Left renal cortex interstitium (tissue), 4 donors: ENCODE measurements around the gene CD99. TPM values are rescaled to one million over a fixed set of nuclear protein-coding genes. Genes with fewer than 3 reads are reported as not detected.
"Not testable (repeated sequence)": the region's sequence is repeated elsewhere in the genome, so short reads cannot be mapped to it uniquely, and the experiment has no call there.

Experiments used
- DNase-seq, 4 donors: peaks; one replicate each; pipeline ENCODE4 v3.0.0-alpha.2; 2013; ENCODE audit warnings: low read depth in 4 of 4, low spot score in 2 of 4, missing footprints in 1 of 4
- polyA plus RNA-seq, 4 donors: library from polyadenylated mRNA; unstranded; fragments of 120-200 nt; gene quantifications; one replicate each; pipeline ENCODE4 v1.2.1, GENCODE V29; 2013; ENCODE audit not compliant: insufficient read length in 4 of 4

CD99 gene
- polyA plus RNA-seq, 4 donors: 201 to 291 (median 209) TPM

DNA sequence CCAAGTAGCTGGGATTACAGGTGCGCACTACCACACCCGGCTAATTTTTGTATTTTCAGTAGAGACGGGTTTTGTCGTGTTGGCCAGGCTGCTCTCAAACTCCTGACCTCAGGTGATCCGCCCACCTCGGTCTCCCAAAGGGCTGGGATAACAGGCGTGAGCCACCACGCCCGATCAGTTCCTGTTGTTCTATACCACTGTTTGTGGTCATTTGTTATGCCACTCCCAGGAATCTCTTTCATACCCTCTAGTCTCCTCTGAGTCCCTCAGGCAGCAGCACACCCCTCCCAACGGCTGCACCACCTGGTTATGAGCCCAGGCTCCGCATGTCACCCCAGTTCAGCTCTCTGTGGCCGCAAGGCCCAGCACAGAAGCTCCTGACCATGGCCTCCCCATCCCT lies 17.5 kb upstream of the CD99 start:
- no peak for DNase-seq

DNA sequence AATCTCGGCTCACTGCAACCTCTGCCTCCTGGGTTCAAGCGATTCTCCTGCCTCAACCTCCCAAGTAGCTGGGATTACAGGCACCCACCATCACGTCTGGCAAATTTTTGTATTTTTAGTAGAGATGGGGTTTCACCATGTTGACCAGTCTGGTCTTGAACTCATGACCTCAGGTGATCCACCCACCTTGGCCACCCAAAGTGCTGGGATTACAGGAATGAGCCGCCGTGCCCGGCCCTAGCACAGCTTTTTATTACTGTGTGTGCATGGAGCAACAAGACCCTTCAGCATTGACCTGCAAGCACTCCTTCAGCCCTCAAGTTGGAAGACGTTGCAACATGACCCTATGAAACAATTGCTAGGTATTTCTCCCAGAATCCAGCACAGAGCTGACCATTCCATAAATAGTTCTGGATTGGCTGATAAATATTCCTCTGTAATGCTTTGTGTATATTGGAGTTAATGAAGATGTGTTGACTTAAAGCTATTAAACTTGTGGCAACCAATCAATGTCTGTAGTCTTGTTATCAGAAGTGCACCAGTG lies 15.4 kb upstream of the CD99 start:
- not testable (repeated sequence) for DNase-seq

DNA sequence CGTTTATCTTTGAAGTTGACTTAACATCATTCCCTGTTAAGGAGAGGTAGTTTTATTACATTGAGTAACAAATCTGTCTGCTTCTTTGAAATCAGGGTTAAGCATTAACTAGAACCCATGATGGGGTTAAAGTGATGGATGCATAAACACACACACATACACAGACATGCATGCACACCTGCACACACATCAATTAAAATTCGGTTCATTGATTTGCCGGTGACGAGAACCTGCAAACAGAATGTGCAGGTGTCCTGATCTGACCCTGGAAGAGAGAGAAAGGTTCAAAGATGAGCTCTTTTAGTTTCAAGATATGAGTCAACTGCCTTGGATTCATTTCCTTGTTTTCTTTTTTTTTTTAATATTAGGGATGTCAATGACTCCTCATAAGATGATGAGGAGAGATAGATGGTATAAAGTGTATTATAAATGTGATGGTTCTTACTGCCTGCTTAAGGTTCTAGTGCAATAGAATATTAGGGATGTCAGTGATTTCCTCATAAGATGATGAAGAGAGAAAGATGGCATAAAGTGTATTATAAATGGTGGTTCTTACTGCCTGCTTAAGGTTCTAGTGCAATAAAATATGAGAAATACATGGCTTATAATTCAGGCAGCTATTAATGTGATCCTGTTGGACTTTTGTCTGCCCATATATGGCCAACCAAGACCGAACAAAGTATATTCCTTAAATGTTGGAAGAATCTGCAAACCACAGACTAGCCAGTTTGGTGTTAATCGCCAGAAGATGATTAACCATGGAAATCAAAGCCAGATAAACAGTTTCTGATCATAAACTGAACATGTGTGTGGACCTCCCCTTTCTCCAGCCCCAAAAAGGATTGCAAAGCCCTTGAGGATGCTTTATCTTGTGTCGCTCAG lies 14.1 kb upstream of the CD99 start:
- DNase-seq: no peak

DNA sequence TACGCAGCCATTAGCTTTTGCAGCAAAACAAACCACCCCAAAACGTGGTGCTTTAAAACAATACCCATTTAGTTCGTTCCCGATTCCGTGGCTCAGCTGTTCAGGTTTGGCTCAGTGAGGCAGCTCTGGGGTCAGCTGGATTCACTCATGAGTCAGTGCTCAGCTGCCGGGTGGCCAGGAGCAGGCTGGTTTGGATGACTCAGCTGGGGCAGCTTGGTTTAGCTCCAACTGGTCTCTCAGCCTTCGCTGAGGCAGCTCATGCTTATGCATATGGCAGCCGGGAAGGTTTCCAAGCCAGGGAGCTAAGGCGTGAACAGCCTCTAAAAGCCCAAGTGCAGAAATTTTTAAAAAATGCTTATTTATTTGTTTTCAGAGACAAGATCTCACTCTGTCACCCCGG lies 13.3 kb upstream of the CD99 start:
- DNase-seq: no peak

DNA sequence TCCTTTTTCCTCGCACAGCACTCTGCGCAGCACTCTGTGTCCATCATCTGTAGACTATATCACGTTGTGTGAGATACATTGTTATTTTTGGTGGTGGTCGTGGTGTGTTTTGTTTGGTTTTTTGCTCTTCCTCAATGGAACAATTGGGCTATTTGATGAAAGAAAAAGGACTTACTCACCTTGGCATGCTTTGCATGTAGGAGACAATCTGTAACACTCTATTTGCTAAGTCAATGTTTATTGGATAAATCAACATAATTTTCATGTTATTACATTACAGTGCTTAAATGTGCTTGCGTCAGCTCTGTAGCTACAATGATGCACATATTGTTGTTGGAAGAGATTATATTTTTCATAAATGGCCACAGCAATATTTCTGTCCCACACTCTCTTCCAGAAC lies 12.5 kb upstream of the CD99 start:
- no peak for DNase-seq

DNA sequence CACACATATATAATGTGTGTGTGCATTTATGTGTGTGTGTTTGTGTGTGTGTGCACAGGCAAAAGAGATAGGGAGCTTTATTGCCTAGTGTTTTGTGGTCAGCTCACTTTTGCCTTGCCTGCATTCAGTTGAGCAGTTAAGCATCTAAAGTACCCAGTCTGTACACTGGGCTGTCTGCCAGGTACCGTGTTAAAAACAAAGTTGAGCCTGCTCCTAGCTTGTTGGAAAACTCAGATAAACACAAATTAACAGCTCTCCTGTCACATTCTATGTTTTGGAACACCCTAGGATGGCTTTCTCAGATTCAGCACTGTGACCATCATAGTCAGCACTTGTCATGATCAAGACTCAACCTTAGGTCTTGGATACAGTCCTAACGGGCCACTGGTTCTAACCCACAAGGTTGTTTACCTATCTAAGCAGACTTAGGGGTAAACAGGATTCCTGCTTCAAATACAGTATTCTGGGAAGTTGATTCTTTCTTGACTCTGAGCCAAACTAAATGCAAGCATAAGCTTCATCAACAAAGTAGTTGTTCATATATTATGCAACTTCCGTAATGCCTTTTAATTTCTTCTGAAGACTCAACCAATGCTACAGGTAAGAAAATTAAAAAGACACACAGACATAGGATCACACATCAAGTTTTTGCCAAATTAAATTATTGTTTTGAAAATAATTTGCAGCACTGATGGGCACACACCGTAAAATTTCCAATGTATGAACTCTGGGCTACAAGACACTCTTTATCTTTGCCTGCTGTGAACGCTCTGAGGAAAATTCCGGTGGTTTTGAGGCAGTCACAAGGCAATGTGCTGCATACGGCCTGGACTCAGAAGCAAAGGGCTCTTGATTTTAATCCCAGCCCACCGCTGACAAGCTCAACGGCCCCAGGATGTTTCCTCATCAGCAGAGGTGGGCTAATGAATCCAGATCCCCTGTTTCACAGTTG lies 11.3 kb upstream of the CD99 start:
- peak in 1 of 4 donors; percentile 11 for DNase-seq

DNA sequence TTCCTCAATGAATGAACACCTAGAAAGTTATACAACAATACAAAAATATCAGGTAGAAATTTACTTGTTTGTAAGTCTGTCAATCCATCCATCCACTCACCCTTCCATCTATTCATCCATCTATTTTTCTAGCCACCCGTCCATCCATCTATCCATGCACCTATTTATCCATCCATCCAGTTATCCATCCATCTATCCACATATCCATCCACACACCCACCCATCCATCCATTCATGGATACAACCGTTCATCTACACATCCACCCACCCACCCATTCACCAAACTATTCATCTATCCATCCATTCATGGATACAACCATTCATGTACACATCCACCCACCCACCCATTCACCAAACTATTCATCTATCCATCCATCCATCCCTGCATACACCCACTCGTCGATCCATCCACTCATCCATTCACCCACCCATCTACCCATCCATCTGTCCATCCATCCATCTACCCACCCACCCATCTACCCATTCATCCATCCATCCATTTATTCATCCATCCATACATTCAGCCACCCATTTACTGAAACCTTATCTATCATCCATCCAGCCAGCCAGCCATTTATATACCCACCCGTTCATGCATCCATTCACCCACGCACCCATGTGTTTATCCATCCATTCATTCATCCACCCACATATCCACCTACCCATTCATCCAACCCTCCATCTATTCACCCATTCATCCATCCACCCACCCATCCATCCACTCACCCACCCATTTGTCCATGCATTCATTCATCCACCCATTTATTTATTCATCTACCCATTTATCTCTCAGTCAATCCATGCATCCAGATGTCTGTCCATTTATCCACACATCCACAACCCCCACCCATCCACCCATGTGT lies 10.4 kb upstream of the CD99 start:
- no peak for DNase-seq

DNA sequence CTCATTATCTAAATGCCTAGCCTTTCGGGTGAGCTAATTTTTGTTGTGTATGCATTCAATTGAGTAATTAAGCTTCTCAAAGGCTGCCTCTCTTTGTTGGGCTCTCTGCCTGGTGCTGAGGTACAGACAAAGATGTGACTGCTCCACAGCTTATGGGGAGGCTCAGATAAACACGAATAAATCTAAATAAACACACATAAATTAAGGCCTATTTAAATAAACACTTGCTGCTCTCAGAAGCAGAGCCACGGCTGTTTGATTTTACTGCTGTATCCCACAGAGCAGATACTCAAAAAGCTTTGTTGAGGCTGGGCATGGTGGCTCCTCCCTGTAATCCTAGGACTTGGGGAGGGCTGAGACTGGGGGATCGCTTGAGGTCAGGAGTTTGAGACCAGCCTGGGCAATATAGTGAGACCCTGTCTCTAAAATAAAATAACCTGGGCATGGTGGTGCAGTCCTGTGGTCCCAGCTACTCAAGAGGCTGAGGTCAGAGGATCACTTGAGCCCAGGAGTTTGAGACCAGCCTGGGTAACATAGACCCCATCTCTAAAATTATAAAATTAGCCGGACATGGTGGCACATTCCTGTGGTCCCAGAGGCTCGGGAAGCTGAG lies 8.4 kb upstream of the CD99 start:
- no peak for DNase-seq

DNA sequence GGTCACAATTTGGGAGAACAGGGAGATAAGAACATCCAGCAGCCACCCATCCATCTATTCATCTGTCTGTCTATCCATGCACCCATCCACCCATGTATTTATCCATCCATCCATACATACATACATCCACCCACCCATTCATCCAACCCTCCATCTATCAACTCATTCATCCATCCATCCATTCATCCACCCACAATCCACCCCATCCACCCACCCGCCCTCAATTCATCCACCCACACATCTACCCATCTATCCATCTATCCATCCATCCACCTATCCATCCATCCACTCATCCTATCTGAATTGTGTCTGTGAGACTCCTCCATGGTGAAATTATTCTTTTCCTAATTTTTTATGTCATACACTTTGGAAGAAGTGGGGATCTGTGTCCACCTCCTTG lies 6.8 kb upstream of the CD99 start:
- no peak for DNase-seq

DNA sequence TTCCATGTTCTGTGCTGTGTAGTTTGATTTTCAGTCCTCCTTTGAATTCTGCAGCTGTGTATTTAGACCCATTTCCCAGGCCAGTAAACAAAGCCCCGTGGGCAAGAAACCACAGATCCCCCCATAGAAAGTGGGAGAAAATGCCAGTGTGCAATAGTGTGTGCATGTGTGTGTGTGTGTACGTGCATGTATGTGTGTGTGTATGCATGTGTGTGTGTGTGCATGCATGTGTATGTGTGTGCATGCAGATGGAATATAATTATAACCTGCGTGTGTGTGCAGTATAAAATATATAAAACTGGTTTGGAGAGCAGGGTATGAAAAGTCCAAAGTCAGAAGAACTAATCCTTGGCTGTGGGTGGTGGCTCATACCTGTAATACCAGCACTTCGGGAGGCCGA lies 5.2 kb upstream of the CD99 start:
- no peak for DNase-seq

DNA sequence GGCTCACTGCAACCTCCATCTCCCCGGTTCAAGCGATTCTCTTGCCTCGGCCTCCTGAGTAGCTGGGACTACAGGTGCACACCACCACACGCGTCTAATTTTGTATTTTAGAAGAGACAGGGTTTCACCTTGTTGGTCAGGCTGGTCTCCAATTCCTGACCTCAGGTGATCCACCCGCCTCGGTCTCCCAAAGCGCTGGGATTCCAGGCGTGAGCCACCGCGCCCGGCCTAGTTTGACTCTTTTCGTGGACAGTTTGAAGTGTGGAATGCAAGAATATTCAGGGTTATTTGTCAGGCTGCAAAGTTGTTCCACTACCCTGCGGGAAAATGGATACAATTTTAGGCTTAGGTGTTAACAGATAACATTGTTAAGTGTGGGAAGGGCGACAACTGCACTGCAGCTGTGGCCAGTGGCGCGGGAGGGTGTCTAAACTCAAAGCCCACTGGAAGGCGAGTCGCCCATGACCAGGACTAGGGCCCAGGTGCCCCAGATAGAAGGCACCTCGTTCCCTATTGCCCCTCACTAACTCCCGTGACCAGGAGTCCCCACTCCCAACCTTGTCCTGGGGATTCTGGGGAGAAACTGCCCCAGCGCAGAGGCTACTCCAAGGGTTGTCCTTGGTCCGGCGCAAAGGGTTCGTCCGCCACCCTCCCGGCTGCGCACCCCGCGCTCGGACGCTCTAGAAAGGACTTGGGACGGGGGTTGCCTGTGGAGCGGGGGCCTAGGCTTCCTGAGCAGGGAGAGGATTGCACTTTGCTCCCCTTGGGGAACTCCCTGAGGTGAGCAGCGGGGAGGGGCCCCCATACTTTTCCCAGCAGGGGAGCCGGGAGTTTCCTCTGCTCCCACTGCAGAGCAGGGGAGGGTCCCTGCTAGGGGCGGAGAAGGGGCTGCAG lies 1.1 kb upstream of the CD99 start:
- DNase-seq: no peak

DNA sequence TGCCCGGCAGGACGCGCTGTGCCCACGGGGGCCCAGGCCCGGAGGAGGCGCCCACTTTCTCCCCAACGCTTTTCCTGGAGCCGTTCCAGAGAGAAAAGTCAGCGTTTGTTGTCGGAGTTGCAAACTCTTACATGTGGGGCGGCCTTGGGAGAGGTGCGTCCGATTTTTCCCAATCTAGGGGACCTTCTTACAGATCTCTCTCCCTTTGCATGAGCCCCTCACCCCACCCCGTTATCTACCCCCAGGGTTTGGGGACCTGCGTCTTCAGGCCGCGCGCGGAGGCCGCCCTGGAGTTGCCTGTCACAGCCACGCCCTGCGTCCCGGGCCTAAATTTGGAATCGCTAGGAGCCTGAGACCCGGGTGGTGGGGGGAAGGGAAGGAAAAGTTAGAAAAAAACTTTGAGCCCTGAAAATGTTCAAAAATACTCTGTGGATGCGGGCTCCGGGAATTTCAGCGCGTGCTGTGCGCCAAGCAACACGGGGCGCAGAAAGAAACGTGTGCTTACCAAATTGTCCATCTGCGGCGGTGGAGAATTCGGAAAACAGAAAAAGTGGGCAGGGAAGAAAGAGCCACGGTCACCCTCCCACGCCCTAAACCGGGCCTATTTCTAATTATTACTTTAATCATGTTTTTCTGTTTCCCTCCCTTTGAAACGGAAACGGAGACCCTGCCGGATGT lies 587 bp downstream of the CD99 start:
- DNase-seq: peak in 3 of 4 donors; percentile 45 to 59 (median 47)

DNA sequence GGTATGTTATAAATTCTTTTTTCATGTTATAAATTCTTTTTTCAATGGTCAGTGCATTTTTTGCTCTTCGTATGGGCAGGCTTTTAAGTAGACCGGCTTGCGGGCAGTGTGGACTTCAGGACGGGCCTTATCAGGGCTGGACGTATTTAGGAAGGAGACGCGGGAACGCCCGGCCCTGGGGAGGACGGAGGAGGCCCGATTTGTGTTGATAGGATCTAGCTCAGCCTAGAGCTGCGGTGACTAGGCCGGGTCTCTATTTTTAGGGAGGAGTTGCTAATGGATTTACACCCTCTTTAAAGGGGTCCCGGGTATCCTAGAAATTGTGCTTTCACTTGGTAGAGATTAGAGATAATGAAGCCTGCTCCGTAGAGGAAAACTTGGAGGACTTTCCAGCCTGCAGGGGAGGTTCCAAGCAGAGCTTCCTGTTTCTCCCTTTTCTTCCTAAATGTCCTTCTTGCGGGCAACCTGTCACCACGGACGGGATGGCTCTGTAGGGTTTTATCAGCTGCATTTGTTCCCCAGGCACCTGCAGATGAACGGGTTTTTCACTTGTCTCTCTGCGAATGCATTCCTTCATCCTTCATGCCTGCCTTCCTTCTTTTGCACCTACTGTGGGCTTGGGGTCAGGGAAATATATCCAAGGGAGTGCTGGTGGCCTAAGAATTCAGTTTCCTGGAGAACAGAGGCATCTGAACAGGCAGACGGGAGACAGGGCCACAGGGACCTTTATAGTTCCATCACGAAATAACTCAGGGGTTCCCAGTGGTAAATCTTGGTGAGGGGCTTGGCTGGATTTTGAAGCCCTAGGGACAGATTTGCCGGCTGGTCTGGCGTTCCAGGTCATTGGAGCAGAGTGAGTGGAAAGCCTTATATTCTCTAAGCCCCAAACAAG lies 1.4 kb downstream of the CD99 start:
- no peak for DNase-seq

DNA sequence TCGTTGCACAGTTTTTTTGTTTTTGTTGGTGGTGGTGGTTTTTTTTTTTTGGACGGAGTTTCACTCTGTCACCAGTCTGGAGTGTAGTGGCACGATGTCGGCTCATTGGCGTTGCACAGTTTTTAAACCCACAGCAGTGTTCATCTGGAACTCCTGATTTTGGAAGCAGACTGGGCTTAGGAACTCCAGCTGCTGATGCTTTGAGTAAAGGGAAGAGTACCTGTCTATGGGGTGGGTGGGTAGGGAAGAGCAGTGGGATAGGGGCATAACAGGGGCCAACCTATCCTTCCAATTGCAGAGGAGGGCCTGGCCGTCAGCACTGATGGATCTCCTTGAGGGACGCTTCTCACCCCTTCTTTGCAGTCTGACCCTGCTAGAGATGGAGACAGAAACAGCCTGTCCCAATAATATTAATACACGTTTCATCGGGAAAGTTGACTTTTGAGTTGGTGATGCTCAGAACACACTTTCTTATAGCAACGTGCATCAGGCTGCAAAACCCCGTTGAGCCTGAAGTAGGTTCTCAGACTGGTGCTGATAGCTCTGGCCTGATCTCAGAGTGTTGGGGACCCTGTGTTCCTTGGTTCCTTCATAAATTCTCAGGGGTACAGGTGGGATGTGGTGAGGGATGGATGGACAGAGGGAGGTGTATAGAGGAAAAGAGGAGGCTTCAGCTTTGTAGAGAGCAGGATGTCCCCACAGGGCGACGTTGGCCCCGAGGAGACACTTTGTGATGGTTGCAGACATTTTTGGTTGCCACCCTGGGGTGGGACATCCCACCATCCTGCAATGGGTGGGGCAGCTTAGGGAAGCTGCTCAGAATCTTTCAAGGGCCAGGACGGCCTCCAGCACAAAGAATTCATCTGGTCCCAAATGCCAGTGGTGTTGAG lies 2.3 kb downstream of the CD99 start:
- DNase-seq: no peak

DNA sequence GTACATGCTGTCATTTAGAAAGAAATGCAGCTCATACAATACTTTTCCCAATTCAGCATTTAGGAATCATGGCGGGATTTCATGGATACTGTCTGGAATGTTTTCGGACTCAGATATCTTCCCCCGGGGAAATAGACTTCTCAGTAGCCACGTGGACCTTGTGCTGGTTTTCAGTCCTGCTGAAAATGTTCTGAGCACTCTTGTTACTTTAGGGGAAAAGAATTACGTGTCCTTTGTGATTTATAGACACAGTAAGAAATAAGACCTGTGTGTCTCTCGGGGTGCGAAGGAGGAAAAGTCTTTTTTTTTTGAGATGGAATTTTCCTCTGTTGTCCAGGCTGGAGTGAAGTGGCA lies 3.8 kb downstream of the CD99 start:
- no peak for DNase-seq

DNA sequence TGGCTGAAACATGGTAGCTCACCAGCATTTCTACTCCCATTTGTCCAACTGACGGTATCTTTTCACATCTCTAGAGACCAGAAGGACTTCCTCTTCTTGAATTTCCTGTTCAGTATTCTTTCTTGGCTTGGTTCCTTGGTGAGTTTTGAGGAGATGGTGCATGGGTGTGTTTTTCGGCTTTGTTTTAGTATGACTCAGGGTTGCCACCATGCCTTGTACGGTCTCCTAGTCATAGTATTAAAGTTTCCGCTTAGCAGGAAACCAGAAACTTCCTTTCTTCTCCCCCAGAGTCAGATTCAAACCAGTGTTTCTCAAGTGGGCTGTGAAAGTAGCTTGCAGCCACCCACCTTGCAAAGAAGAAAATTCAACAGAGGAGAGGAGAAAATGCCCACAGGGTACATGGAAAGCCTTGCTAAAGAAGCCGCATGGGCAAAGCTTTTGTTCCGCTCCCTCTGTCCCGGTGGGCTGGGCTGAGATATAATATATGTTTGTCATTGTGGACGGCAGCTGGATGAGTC lies 5.7 kb downstream of the CD99 start:
- no peak for DNase-seq
